Liver (tissue), 9 donors: Measurements from ENCODE around the gene CCDC116. TPM values are rescaled to one million over a fixed set of nuclear protein-coding genes. Genes with fewer than 3 reads are reported as not detected.

Experiments
- DNase-seq: peaks from one replicate; pipeline ENCODE4 v3.0.0-alpha.2; 2017; ENCODE audit warnings: low spot score
- H3K27ac ChIP-seq, 2 donors: one replicate each; pipeline ENCODE4 v1.7.0; 2013; ENCODE audit warnings: inconsistent platforms in 2 of 2, low read length in 2 of 2, control low read depth in 1 of 2, low read depth in 1 of 2, mild to moderate bottlenecking in 1 of 2
- H3K27me3 ChIP-seq, 4 donors: one replicate each; pipeline versions ENCODE4 v1.6.1 to v1.7.0; 2013; ENCODE audit warnings: low read length in 3 of 4, inconsistent platforms in 1 of 4, mild to moderate bottlenecking in 1 of 4, moderate library complexity in 1 of 4; ENCODE audit not compliant: control insufficient read depth in 4 of 4, insufficient read depth in 4 of 4
- H3K36me3 ChIP-seq, 4 donors: one replicate each; pipeline versions ENCODE4 v1.6.1 to v1.7.0; 2013; ENCODE audit warnings: low read length in 3 of 4, mild to moderate bottlenecking in 3 of 4, low read depth in 1 of 4, moderate library complexity in 1 of 4; ENCODE audit not compliant: control insufficient read depth in 4 of 4, insufficient read depth in 3 of 4
- H3K4me1 ChIP-seq, 4 donors: one replicate each; pipeline versions ENCODE4 v1.6.1 to v1.7.0; 2013; ENCODE audit warnings: low read length in 3 of 4, mild to moderate bottlenecking in 3 of 4, moderate library complexity in 1 of 4; ENCODE audit not compliant: control insufficient read depth in 4 of 4, insufficient read depth in 4 of 4
- H3K4me3 ChIP-seq, 3 donors: one replicate each; pipeline versions ENCODE4 v1.6.1 to v1.7.0; 2013; ENCODE audit warnings: low read length in 3 of 3, control low read depth in 1 of 3, low read depth in 1 of 3, mild to moderate bottlenecking in 1 of 3
- H3K9ac ChIP-seq, 2 donors: one replicate each; pipeline ENCODE4 v1.7.0; 2013; ENCODE audit warnings: low read length in 2 of 2, mild to moderate bottlenecking in 2 of 2, moderate library complexity in 2 of 2, control low read depth in 1 of 2, low read depth in 1 of 2
- H3K9me3 ChIP-seq, 4 donors: one replicate each; pipeline versions ENCODE4 v1.6.1 to v1.7.0; 2013; ENCODE audit warnings: low read length in 3 of 4; ENCODE audit not compliant: control insufficient read depth in 4 of 4
- EGR1 ChIP-seq, 2 donors: IDR thresholded peaks; 2 replicates each; pipeline ENCODE4 v1.6.1; 2016 to 2018; ENCODE audit warnings: antibody characterized with exemption in 2 of 2, low read depth in 2 of 2
- FOXA1 ChIP-seq: IDR thresholded peaks from 2 replicates; pipeline ENCODE4 v1.6.1; 2016; ENCODE audit warnings: antibody characterized with exemption
- FOXA2 ChIP-seq: IDR thresholded peaks from 2 replicates; pipeline ENCODE4 v1.6.1; 2016; ENCODE audit warnings: antibody characterized with exemption
- GABPA ChIP-seq, 2 donors: IDR thresholded peaks in 1 of 2; conservative IDR thresholded peaks in 1 of 2; 2 replicates each; pipeline ENCODE4 v1.6.1; 2016; ENCODE audit warnings: antibody characterized with exemption in 2 of 2, mild to moderate bottlenecking in 1 of 2, moderate library complexity in 1 of 2
- HNF4A ChIP-seq, 2 donors: conservative IDR thresholded peaks; 2 replicates each; pipeline ENCODE4 v1.6.1; 2016; ENCODE audit warnings: antibody characterized with exemption in 2 of 2, mild to moderate bottlenecking in 2 of 2
- HNF4G ChIP-seq: IDR thresholded peaks from 2 replicates; pipeline ENCODE4 v1.6.1; 2016; ENCODE audit warnings: antibody characterized with exemption
- JUND ChIP-seq, 2 donors: IDR thresholded peaks; 2 replicates each; pipeline ENCODE4 v1.6.1; 2016; ENCODE audit warnings: antibody characterized with exemption in 2 of 2
- NR2F2 ChIP-seq: IDR thresholded peaks from 2 replicates; pipeline ENCODE4 v1.6.1; 2016; ENCODE audit warnings: antibody characterized with exemption
- RAD21 ChIP-seq, 2 donors: IDR thresholded peaks; 2 replicates each; pipeline ENCODE4 v1.6.1; 2016; ENCODE audit warnings: antibody characterized with exemption in 2 of 2, mild to moderate bottlenecking in 2 of 2
- REST ChIP-seq: IDR thresholded peaks from 2 replicates; pipeline ENCODE4 v1.6.1; 2016; ENCODE audit warnings: antibody characterized with exemption, mild to moderate bottlenecking
- RXRA ChIP-seq, 2 donors: IDR thresholded peaks; 2 replicates each; pipeline ENCODE4 v1.6.1; 2017 to 2018; ENCODE audit warnings: antibody characterized with exemption in 2 of 2, mild to moderate bottlenecking in 1 of 2
- SP1 ChIP-seq: IDR thresholded peaks from 2 replicates; pipeline ENCODE4 v1.6.1; 2018; ENCODE audit warnings: antibody characterized with exemption, mild to moderate bottlenecking
- TAF1 ChIP-seq: conservative IDR thresholded peaks from 2 replicates; pipeline ENCODE4 v1.6.1; 2016; ENCODE audit warnings: antibody characterized with exemption, mild to moderate bottlenecking
- YY1 ChIP-seq: IDR thresholded peaks from 2 replicates; pipeline ENCODE4 v1.6.1; 2016; ENCODE audit warnings: antibody characterized with exemption, mild to moderate bottlenecking
- ZBTB33 ChIP-seq: IDR thresholded peaks from 2 replicates; pipeline ENCODE4 v1.6.1; 2016; ENCODE audit warnings: antibody characterized with exemption
- WGBS: extraction: QIAGEN DNeasy Blood & Tissue Kit; methylation state at CpG from one replicate; pipeline ENCODE4 v1.1.7; 2013; 5-methylcytosine and 5-hydroxymethylcytosine counted together
- polyA plus RNA-seq, 2 donors: library from polyadenylated mRNA; stranded (reverse) in 1 of 2; unstranded in 1 of 2; fragments of 200-250 nt in 1 of 2; fragments of >200 nt in 1 of 2; fragmentation: Nextera tagmentation in 1 of 2; extraction: Ambion mirVana in 1 of 2; gene quantifications; one replicate each; pipeline versions ENCODE4 v1.2.1 to v1.2.3, GENCODE V29; 2013 to 2015
- total RNA-seq, 2 donors: library from RNA; depleted of rRNA; stranded (reverse); fragments of >200 nt; gene quantifications; one replicate each; pipeline ENCODE4 v1.2.3, GENCODE V29; 2014
- TF ChIP-seq, protein P1 (sequence below): IDR thresholded peaks from 2 replicates; pipeline ENCODE4 v1.6.1; 2016; ENCODE audit warnings: antibody characterized with exemption
- TF ChIP-seq, protein P2 (sequence below): fragments of 150-350 bp; IDR thresholded peaks from 2 replicates; pipeline ENCODE4 v1.5.1; 2017; ENCODE audit warnings: improper control_type of control experiment, low read depth, low read length; ENCODE audit not compliant: missing input control
- TF ChIP-seq, protein P3 (sequence below): IDR thresholded peaks from 2 replicates; pipeline ENCODE4 v1.6.1; 2016; ENCODE audit warnings: antibody characterized with exemption
- donor health status: healthy.
- donor health status: healthy.
- donor health status: healthy.
- donor health status: healthy.
- donor health status: healthy.

Gene CCDC116
- total and polyA plus RNA-seq, 4 donors: 0.05 to 0.08 (median 0.05) TPM; not detected in 1

DNA sequence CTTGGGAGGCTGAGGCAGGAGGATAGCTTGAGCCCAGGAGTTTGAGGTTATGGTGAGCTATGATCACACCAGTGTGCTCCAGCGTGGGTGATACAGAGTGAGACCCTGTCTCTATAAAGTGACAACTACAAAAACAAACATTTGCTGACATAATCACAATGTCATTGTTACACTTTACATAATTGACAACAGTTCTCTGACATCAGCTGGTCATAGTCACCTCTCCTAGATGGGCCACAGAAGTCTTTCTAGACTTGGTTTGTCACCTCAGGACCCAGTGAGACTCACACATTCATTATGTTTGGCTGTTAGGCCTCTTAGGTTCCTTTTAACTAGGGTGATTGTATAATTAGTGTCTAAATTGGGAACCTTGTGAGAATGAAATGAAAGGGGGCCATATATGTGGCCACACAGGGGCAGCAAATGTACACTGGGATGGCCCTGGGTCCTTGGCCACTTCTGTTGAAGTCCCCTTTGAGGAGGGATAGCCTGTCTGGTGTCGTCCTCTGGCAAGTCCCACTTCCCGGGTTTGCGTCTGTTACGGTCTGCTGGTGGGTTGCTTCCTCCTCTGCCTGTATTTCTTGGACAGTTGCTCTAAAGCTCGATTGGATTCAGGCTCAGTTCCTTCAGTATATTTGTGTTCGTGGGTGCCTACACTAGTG lies 27.4 kb downstream of the CCDC116 start:
- no peak overlapping the region for H3K27ac ChIP-seq
- DNase-seq: no peak
- H3K4me1 ChIP-seq: peaks cover 0 to 8% (median 3%) of the 10 kb centered on the region in 4 donors
- H3K9me3 ChIP-seq: no peaks in the 10 kb centered on the region
- WGBS: 89% methylated on average over 7 of the region's 7 CpGs
- H3K4me3 ChIP-seq: no peak overlapping the region
- no peak overlapping the region for H3K9ac ChIP-seq
- TF ChIP-seq REST: no peak
- TF ChIP-seq RXRA (IDR thresholded peaks at IDR 0.05): no peak
- TF ChIP-seq RAD21 (IDR thresholded peaks at IDR 0.05): no peak
- TF ChIP-seq ZBTB33: no peak
- no peak for TF ChIP-seq SP1
- no peak for TF ChIP-seq GABPA (IDR thresholded peaks at IDR 0.05 in 1 of 2, conservative IDR thresholded peaks at IDR 0.05 in 1 of 2)
- TF ChIP-seq YY1: no peak
- TF ChIP-seq, protein P1, sequence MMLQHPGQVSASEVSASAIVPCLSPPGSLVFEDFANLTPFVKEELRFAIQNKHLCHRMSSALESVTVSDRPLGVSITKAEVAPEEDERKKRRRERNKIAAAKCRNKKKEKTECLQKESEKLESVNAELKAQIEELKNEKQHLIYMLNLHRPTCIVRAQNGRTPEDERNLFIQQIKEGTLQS: no peak
- TF ChIP-seq, protein P2, sequence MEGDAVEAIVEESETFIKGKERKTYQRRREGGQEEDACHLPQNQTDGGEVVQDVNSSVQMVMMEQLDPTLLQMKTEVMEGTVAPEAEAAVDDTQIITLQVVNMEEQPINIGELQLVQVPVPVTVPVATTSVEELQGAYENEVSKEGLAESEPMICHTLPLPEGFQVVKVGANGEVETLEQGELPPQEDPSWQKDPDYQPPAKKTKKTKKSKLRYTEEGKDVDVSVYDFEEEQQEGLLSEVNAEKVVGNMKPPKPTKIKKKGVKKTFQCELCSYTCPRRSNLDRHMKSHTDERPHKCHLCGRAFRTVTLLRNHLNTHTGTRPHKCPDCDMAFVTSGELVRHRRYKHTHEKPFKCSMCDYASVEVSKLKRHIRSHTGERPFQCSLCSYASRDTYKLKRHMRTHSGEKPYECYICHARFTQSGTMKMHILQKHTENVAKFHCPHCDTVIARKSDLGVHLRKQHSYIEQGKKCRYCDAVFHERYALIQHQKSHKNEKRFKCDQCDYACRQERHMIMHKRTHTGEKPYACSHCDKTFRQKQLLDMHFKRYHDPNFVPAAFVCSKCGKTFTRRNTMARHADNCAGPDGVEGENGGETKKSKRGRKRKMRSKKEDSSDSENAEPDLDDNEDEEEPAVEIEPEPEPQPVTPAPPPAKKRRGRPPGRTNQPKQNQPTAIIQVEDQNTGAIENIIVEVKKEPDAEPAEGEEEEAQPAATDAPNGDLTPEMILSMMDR: no peak
- TF ChIP-seq FOXA1: no peak
- TF ChIP-seq, protein P3, sequence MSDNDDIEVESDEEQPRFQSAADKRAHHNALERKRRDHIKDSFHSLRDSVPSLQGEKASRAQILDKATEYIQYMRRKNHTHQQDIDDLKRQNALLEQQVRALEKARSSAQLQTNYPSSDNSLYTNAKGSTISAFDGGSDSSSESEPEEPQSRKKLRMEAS: no peak
- no peak for TF ChIP-seq JUND (IDR thresholded peaks at IDR 0.05)
- no peak for TF ChIP-seq TAF1
- no peak for TF ChIP-seq HNF4G
- no peak for TF ChIP-seq EGR1 (IDR thresholded peaks at IDR 0.05; ENCODE audit: low read depth in 2 of 2)
- TF ChIP-seq FOXA2: no peak
- no peak for TF ChIP-seq HNF4A (conservative IDR thresholded peaks at IDR 0.05)
- no peak for TF ChIP-seq NR2F2
- no peaks in the 10 kb centered on the region for H3K27me3 ChIP-seq
- no peaks in the 10 kb centered on the region for H3K36me3 ChIP-seq
